WTC11 (cell line): Measurements from ENCODE around the gene KRAS. TPM values are rescaled to one million over a fixed set of nuclear protein-coding genes. Genes with fewer than 3 reads are reported as not detected.

Experiments used
- ATAC-seq: fragments of 200-7000 bp; cut with Tn5 transposase; 2 replicates; pipeline ENCODE4 v1.10.0; 2021; ENCODE audit warnings: mild to moderate bottlenecking, moderate library complexity
- CTCF ChIA-PET: fragments of 300-600 bp; sonication (Branson Sonifier 250); formaldehyde crosslinking; loops from one replicate; lab custom pipeline; 2021; ENCODE audit warnings: antibody characterized with exemption; lab: Charles Lee
- POLR2A ChIA-PET: fragments of 350-600 bp; sonication (Branson Sonifier 250); formaldehyde crosslinking; loops from one replicate; lab custom pipeline; 2021; ENCODE audit warnings: antibody characterized with exemption; lab: Charles Lee
- DNase-seq: peaks from one replicate; pipeline ENCODE4 v3.0.0; 2021; ENCODE audit warnings: low spot score
- H3K27ac Mint-ChIP-seq: 2 replicates; pipeline ENCODE4 v1.8.0; 2021; ENCODE audit warnings: mixed read lengths
- H3K27me3 Mint-ChIP-seq: 2 replicates; pipeline ENCODE4 v1.8.0; 2021; ENCODE audit warnings: low read depth, mild to moderate bottlenecking, moderate library complexity, mixed read lengths
- H3K36me3 Mint-ChIP-seq: 2 replicates; pipeline ENCODE4 v1.8.0; 2021; ENCODE audit warnings: mixed read lengths
- H3K4me1 Mint-ChIP-seq: 2 replicates; pipeline ENCODE4 v1.8.0; 2022; ENCODE audit warnings: mixed read lengths
- H3K4me3 Mint-ChIP-seq: 2 replicates; pipeline ENCODE4 v1.8.0; 2021; ENCODE audit warnings: mild to moderate bottlenecking, moderate library complexity, mixed read lengths
- H3K9me3 Mint-ChIP-seq: 2 replicates; pipeline ENCODE4 v1.8.0; 2021; ENCODE audit warnings: mixed read lengths
- ATF3 ChIP-seq: sonication (generic); formaldehyde crosslinking; conservative IDR thresholded peaks from 2 replicates; pipeline ENCODE4 v1.8.1; 2022; ENCODE audit warnings: mild to moderate bottlenecking, missing genetic modification reagents
- ATF6 ChIP-seq: sonication (generic); formaldehyde crosslinking; IDR thresholded peaks from 2 replicates; pipeline ENCODE4 v1.8.1; 2023; ENCODE audit warnings: mild to moderate bottlenecking, missing genetic modification reagents
- EMX1 ChIP-seq: fragments of 250-450 bp; sonication (Bioruptor Pico); IDR thresholded peaks from 2 replicates; pipeline ENCODE4 v1.8.0; 2021; ENCODE audit warnings: mild to moderate bottlenecking
- FOXP4 ChIP-seq: sonication (generic); formaldehyde crosslinking; IDR thresholded peaks from 2 replicates; pipeline ENCODE4 v1.8.0; 2022; ENCODE audit warnings: mild to moderate bottlenecking, missing genetic modification reagents
- IRF1 ChIP-seq: sonication (generic); formaldehyde crosslinking; IDR thresholded peaks from 2 replicates; pipeline ENCODE4 v1.8.0; 2023; ENCODE audit warnings: missing genetic modification reagents
- MAX ChIP-seq: sonication (generic); formaldehyde crosslinking; IDR thresholded peaks from 2 replicates; pipeline ENCODE4 v1.8.0; 2022; ENCODE audit warnings: mild to moderate bottlenecking, missing genetic modification reagents
- NFATC4 ChIP-seq: fragments of 250-450 bp; sonication (Bioruptor Pico); IDR thresholded peaks from 2 replicates; pipeline ENCODE4 v1.9.0; 2021; ENCODE audit warnings: mild to moderate bottlenecking
- ZNF138 ChIP-seq: sonication (generic); formaldehyde crosslinking; conservative IDR thresholded peaks from 2 replicates; pipeline ENCODE4 v1.8.1; 2022; ENCODE audit warnings: mild to moderate bottlenecking, moderate library complexity, missing genetic modification reagents
- ZNF281 ChIP-seq: sonication (generic); formaldehyde crosslinking; IDR thresholded peaks from 2 replicates; pipeline ENCODE4 v1.8.0; 2023; ENCODE audit warnings: mild to moderate bottlenecking, missing genetic modification reagents
- ZNF396 ChIP-seq: fragments of 250-450 bp; sonication (Bioruptor Pico); IDR thresholded peaks from 2 replicates; pipeline ENCODE4 v1.8.0; 2021; ENCODE audit warnings: mild to moderate bottlenecking, moderate library complexity, borderline replicate concordance
- ZNF532 ChIP-seq: fragments of 250-450 bp; sonication (Bioruptor Pico); IDR thresholded peaks from 2 replicates; pipeline ENCODE4 v1.9.0; 2021; ENCODE audit warnings: mild to moderate bottlenecking, borderline replicate concordance
- total RNA-seq: library from RNA; stranded (reverse); gene quantifications from 3 replicates; pipeline ENCODE4 v1.2.3, GENCODE V29; 2021

The KRAS gene
- total RNA-seq, 1 experiment from 2014 or later = 66.2 TPM

- Mint-ChIP-seq H3K4me1 (peaks cover 10% of the 10 kb centered on the region), H3K36me3 (no peaks in the 10 kb centered on the region)
- no peak for TF ChIP-seq ZNF396 (CRISPR knock-in tag)
- TF ChIP-seq MAX (CRISPR knock-in tag) = no peak
- no peak for TF ChIP-seq ZNF138
- TF ChIP-seq ATF6 (CRISPR knock-in tag) = no peak
- no peak for TF ChIP-seq EMX1 (CRISPR knock-in tag)
- no peak for TF ChIP-seq ATF3 (CRISPR knock-in tag)
- no peak for TF ChIP-seq IRF1 (CRISPR knock-in tag)
- TF ChIP-seq ZNF281 = no peak
- TF ChIP-seq, all 79 proteins: peak for 0
- Mint-ChIP-seq H3K4me3 (no peak overlapping the region), H3K27me3 (no peaks in the 10 kb centered on the region), H3K9me3 (no peaks in the 10 kb centered on the region), H3K27ac (no peak overlapping the region)
- no peak for DNase-seq
- CTCF ChIA-PET = no interaction called here
- POLR2A ChIA-PET = no interaction called here
- no peak for ATAC-seq
These were observed 19.0 kb upstream of the KRAS start for GRCh38 chr12:25269701-25270100.

GRCh38 chr12:25266497-25266896 is 15.8 kb upstream of the KRAS start:
- H3K4me3 Mint-ChIP-seq = no peak overlapping the region
- no peaks in the 10 kb centered on the region for H3K27me3 Mint-ChIP-seq
- H3K27ac Mint-ChIP-seq = no peak overlapping the region
- no peaks in the 10 kb centered on the region for H3K36me3 Mint-ChIP-seq
- H3K9me3 Mint-ChIP-seq = no peaks in the 10 kb centered on the region
- no peak for ATAC-seq
- TF ChIP-seq ZNF396 (CRISPR knock-in tag) = no peak
- TF ChIP-seq ZNF532 (CRISPR knock-in tag) = no peak
- TF ChIP-seq NFATC4 (CRISPR knock-in tag) = no peak
- no peak for TF ChIP-seq FOXP4
- TF ChIP-seq, all 79 proteins: peak for 0
- POLR2A ChIA-PET = no interaction called here
- H3K4me1 Mint-ChIP-seq = peaks cover 21% of the 10 kb centered on the region
- CTCF ChIA-PET = no interaction called here
- no peak for DNase-seq
